Kidney tubule cell (primary cell): ENCODE measurements around the gene EXOC3L4.
"Not testable (repeated sequence)": the region's sequence is repeated elsewhere in the genome, so short reads cannot be mapped to it uniquely, and the experiment has no call there.

Experiments used
- DNase-seq: peaks from one replicate; pipeline ENCODE4 v3.0.0-alpha.2; 2018; ENCODE audit warnings: low spot score

Gene EXOC3L4

GRCh38 chr14:103094406-103095209 is at the start of gene EXOC3L4:
EXOC3L4 (plus strand) TSS chr14:103094725; CDS start chr14:103100220, 5,495 bp downstream.
- peak; percentile 42 for DNase-seq

- no peak for DNase-seq
Measured at GRCh38 chr14:103045371-103045869, 49.1 kb upstream of the EXOC3L4 start.

GRCh38 chr14:103047453-103047852 is 47.1 kb upstream of the EXOC3L4 start:
- not testable (repeated sequence) for DNase-seq

- no peak for DNase-seq
Measured at GRCh38 chr14:103050935-103051334, 43.6 kb upstream of the EXOC3L4 start.

GRCh38 chr14:103052407-103052806 is 42.1 kb upstream of the EXOC3L4 start:
- no peak for DNase-seq

GRCh38 chr14:103055695-103056094 is 38.8 kb upstream of the EXOC3L4 start:
- DNase-seq, result no peak

- peak; percentile 80 for DNase-seq
Measured at GRCh38 chr14:103056322-103057027, 38.0 kb upstream of the EXOC3L4 start.

- no peak for DNase-seq
Measured at GRCh38 chr14:103057028-103057371, 37.5 kb upstream of the EXOC3L4 start.

- DNase-seq, result peak; percentile 96
Measured at GRCh38 chr14:103057372-103058163, 37.0 kb upstream of the EXOC3L4 start, which contains the start of gene CDC42BPB. CDC42BPB (minus strand) TSS chr14:103057549; CDS start chr14:103057173, 376 bp downstream.

- DNase-seq, result no peak
Measured at GRCh38 chr14:103058164-103059055, 36.1 kb upstream of the EXOC3L4 start.

GRCh38 chr14:103059556-103059955 is 35.0 kb upstream of the EXOC3L4 start:
- no peak for DNase-seq

- no peak for DNase-seq
Measured at GRCh38 chr14:103061482-103061976, 33.0 kb upstream of the EXOC3L4 start.

GRCh38 chr14:103064436-103064835 is 30.1 kb upstream of the EXOC3L4 start:
- DNase-seq, result no peak

GRCh38 chr14:103064978-103065377 is 29.5 kb upstream of the EXOC3L4 start:
- DNase-seq, result peak; percentile 38

- DNase-seq, result no peak
Measured at GRCh38 chr14:103065861-103066260, 28.7 kb upstream of the EXOC3L4 start.

- peak; percentile 82 for DNase-seq
Measured at GRCh38 chr14:103066399-103066798, 28.1 kb upstream of the EXOC3L4 start.

GRCh38 chr14:103067231-103067954 is 27.1 kb upstream of the EXOC3L4 start:
- DNase-seq, result peak; percentile 92

GRCh38 chr14:103068351-103069073 is 26.0 kb upstream of the EXOC3L4 start:
- DNase-seq, result no peak

GRCh38 chr14:103070263-103070885 is 24.2 kb upstream of the EXOC3L4 start:
- no peak for DNase-seq
